Activated CD8-positive, alpha-beta memory T cell treated with anti-CD3 and anti-CD28 coated beads, Interleukin-2, amount 50 U/mL, for 48 hours (primary cell): ENCODE results near the gene SYT3.
"Not testable (repeated sequence)": the region's sequence is repeated elsewhere in the genome, so short reads cannot be mapped to it uniquely, and the experiment has no call there.

Experiments
- DNase-seq: peaks from one replicate; pipeline ENCODE4 v3.0.0-alpha.2; 2020

SYT3 gene

GRCh38 chr19:50601407-50602088, 38.1 kb downstream of the SYT3 start:
- no peak for DNase-seq

DNA sequence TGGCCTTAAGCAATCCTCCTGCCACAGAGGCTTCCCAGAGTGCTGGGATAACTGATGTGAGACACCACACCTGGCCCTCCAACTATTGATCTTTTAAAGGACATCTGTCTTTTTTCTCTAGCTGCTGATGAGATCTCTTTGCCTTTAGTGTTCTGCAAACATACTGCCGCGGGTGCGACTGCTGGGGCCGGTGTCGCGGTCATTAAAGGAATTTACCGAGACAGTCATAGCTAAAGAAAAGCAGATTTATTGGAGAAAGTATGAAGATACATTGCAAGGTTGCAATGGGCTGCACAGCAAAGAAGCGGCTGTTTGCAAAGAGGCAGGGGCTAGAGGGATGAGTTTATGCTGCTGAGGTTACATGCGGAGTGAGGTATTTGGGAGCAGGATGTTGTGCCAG, 40.3 kb downstream of the SYT3 start:
- DNase-seq: no peak

GRCh38 chr19:50590191-50590590, 49.5 kb downstream of the SYT3 start:
- no peak for DNase-seq

- not testable (repeated sequence) for DNase-seq
Observed at GRCh38 chr19:50581795-50582660, 57.7 kb downstream of the SYT3 start.

DNA sequence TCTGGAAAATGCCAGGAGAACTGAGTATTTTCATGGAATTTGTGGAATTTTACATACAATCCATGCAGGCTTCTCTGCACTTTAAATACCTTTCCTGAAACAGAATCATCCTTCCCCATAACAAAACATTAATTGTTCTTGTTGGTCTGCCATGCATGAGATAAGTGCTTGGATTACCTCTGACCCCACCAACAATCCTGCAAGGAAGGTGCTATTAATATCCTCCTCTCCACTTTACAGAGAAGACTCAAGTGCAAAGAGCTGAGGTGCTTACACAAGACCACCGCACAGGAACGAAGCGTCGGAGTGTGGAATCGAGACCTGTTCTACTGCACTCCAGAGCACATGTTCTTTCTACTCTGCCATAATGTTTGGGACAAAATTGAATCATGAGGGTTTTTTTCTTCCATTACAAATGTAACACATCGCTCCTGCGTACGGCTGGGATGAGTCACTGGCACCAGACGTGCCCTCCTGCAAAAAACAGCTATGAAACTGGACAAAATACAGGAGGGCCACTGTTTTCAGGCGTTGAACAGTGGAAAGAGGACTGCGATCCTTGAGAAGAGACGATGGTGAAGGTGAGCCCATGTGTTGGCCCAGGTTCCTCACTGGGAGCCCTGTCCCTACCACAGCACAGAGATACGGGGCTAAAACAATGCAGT, 58.6 kb downstream of the SYT3 start:
- no peak for DNase-seq

DNA sequence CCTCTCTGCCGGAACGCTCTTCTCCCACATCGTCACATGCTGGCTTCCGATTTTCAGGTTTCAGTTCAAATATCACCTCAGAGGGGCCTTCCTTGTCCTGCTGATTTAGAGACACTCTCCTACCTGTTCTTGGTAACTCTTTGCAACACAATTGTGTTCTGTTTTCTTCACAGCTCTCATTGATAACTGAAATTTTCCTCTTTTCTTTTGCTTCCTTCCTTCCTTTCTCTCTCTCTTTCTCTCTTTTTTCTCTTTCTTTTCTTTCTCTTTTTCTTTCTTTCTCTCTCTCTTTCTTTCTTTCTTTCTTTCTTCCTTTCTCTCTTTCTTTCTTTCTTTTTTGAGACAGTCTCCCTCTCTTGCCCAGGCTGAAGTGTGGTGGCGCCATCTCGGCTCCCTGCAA, 59.4 kb downstream of the SYT3 start:
- no peak for DNase-seq

GRCh38 chr19:50576769-50577168, 62.9 kb downstream of the SYT3 start:
- DNase-seq: not testable (repeated sequence)

DNA sequence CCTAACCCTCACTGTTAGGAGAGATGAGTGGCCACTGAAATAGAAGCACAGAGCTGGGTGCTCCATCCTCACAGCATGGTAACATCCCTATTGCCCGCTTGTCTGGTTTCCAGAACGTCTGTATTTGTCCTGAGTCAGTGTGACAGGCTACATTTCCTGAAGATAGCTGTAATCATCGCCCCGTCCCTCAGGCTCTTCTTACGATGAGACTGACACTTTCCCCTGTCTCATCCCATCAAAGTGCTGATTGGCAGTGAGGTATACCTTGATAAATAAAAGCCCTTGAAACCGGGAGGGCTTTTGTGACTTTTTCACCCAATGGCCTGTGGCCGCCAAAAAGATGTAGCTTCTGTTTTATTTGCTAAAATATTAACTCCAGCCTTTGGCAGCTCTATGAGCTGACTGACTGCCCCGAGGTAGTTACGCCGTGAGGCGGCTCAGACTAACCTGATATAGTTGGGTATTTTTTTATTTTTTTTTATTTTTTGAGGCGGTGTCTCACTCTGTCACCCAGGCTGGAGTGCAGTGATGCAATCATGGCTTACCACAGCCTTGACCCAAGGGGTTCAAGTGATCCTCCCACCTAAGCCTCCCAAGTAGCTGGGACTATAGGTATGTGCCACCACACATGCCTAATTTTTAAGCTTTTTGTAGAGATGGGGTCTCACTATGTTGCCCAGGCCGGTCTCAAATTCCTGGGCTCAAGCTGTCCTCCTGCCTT, 65.8 kb downstream of the SYT3 start:
- DNase-seq: no peak
